GM21786 (cell line): ENCODE data around the gene DRD4.
"Not testable (repeated sequence)": the region's sequence is repeated elsewhere in the genome, so short reads cannot be mapped to it uniquely, and the experiment has no call there.

Experiments
- ATAC-seq: cut with Tn5 transposase; IDR thresholded peaks from one replicate; pipeline ENCODE4 v1.9.1; 2021; ENCODE audit not compliant: unreplicated experiment

The DRD4 gene

GRCh38 chr11:641806-642370 lies 4.8 kb downstream of the DRD4 start:
- ATAC-seq: no peak

GRCh38 chr11:643366-643765 lies 6.3 kb downstream of the DRD4 start:
- no peak for ATAC-seq

- no peak for ATAC-seq
These were observed 7.0 kb downstream of the DRD4 start for GRCh38 chr11:643849-644738.

- no peak for ATAC-seq
These were observed 8.5 kb downstream of the DRD4 start for GRCh38 chr11:645536-645935.

DNA sequence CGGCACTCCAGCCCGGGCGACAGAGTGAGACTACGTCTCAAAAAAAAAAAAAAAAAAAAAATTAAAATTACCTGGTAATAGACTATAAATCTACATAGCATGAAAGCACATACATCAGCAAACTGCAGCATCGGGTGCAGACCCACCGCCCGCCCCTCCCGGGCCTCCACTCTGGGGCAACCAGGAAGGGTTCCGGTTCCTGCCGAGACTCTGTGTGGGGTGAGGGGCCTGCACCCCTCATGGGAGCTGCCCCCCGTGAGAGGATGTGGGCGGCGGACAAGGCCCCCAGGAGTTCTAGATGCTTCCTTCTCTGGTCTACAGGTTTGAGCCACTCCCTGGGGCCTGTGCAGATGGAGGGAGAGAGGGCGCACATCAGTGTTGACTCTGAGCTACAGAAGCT lies 9.1 kb downstream of the DRD4 start:
- no peak for ATAC-seq

DNA sequence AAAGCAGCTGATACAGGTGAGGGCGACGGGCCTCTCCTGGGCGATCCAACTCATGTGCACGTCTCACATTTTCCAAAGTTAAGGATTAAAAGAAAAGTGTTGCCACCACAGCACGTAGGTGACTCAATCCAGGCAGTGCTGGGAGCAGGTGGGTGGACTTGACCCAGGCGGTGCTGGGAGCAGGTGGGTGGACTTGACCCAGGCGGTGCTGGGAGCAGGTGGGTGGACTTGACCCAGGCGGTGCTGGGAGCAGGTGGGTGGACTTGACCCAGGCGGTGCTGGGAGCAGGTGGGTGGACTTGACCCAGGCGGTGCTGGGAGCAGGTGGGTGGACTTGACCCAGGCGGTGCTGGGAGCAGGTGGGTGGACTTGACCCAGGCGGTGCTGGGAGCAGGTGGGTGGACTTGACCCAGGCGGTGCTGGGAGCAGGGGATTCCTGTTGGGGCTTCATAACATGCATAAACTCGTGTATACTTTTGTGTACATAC lies 10.6 kb downstream of the DRD4 start:
- ATAC-seq: not testable (repeated sequence)

GRCh38 chr11:650482-650881 lies 13.4 kb downstream of the DRD4 start:
- ATAC-seq: no peak

GRCh38 chr11:653136-653535 lies 16.1 kb downstream of the DRD4 start:
- not testable (repeated sequence) for ATAC-seq

- no peak for ATAC-seq
These were observed 16.8 kb downstream of the DRD4 start for GRCh38 chr11:653837-654236.

- ATAC-seq: not testable (repeated sequence)
These were observed 17.4 kb downstream of the DRD4 start for GRCh38 chr11:654444-654843.

GRCh38 chr11:655036-655726 lies 18.1 kb downstream of the DRD4 start:
- no peak for ATAC-seq

DNA sequence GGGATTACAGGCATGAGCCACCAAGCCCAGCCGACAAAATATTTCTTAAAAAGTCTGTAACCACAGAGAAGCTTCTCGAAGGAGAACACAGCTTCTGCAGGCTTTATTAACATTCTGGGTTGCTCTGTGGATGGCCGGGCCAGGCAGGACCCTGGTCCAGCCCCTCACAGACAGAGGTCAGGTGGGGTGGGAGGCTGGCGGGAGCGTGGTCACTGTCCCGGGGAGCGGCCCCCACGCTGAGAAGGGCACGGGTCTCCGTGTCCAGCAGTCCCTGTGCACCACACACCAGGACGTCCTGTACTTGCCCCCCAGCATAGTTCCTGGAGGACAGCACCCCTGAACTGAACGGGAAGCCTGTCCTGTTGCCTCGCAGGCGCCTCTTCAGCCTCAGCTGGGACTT lies 19.4 kb downstream of the DRD4 start:
- no peak for ATAC-seq

DNA sequence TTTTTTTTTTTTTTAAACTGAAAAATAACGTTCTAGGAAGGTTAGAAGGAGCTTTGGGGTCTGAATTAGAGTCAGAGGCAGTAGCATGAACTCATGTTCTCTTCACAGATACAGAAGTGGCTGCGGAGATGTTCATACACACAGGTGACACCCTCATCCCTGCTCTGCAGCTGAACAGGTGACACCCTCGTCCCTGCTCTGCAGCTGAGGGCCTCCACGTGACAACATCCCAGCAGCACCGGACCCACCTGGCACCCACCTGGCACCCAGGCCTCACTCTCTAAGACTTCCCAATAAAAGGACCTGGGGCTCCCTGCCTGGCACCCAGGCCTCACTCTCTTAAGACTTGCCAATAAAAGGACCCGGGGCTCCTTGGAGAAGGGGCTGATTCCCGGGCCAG lies 19.8 kb downstream of the DRD4 start:
- ATAC-seq: no peak

- ATAC-seq: no peak
These were observed 20.6 kb downstream of the DRD4 start for GRCh38 chr11:657691-658126.

DNA sequence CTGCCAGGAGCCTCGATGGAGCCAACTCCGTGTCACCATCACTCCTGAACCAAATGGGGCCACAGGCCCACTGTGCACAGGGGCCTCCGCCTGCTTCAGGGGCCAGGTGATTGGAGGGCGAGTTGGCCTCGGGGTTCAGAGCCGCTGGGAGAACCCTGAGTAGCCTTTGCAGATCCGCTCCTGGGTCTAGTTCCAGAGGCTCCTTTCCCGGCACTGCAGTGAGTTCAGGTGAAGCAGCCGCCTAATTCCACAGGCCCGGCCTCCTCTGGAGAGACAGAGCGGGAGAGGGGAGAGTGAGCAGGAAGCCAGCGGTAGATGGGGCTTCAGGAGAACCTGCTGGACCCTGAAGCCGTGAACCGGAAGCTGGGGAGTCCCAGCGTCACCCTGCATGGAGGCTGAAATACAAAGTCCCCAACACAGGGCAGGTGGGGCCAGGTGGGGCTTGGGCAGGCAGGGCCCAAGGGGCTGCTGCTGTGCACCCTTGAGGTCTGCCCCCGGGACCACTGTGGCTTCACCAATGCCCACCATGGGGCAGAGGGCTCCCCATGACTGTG lies 22.5 kb downstream of the DRD4 start:
- ATAC-seq: no peak

GRCh38 chr11:660281-660680 lies 23.2 kb downstream of the DRD4 start:
- ATAC-seq: no peak

DNA sequence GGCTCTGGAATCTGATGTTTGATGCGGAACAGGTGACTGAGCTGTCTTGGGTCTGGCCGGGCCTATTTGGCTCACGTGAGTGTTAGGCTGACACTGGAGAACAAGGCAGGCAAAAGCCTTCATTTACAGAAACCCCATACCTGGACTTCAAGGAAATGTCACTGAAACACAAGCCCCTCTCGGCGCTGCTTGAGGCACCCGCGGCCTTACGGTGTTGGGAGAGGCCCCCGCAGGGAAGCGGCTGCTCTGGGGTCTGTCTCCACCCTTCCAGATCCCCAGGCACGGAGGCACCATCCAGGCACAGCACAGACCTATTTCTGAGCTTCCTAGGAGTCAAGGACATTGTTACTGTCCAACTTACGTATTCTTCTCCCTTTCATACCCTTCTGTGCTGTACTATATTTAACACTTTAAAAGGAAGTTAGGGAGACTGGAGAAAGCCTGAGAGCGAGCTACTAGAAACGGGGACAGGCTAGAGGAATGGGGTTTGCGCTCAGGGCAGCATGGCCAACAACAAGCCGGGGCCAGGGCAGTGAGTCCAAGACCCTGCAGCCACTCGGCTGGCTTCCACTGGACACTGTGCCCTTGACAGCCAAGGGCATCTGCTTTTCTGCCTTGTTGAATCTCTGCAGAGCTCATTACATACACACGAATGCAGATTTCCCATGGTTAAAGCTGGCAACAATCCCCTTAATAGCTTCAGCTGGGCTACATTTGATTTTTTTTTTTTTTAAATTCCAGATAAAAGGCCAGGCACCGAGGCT lies 23.8 kb downstream of the DRD4 start:
- ATAC-seq: no peak

GRCh38 chr11:662689-663274 lies 25.7 kb downstream of the DRD4 start:
- no peak for ATAC-seq

DNA sequence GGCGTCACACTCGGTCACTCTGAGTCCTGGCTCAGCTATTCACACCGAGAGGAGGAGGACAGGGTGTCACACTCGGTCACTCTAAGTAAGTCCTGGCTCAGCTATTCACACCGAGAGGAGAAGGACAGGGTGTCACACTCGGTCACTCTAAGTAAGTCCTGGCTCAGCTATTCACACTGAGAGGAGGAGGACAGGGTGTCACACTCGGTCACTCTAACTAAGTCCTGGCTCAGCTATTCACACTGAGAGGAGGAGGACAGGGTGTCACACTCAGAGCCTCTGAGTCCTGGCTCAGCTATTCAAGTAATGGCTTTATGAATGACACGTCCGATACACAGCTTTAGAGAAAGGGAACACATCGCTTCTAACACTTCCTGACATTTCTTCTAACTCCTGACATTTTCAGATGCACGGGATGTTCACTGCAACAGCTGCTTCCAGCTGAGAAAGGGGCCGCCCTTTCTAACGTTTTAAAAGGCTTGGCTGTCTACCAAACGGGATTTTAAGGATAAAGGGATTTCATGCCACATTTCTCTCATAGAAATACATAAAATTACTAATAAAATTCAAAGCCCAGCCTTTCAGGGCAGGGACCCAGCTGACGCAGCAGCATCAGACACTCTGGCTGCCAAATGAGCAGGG lies 28.1 kb downstream of the DRD4 start:
- no peak for ATAC-seq

DNA sequence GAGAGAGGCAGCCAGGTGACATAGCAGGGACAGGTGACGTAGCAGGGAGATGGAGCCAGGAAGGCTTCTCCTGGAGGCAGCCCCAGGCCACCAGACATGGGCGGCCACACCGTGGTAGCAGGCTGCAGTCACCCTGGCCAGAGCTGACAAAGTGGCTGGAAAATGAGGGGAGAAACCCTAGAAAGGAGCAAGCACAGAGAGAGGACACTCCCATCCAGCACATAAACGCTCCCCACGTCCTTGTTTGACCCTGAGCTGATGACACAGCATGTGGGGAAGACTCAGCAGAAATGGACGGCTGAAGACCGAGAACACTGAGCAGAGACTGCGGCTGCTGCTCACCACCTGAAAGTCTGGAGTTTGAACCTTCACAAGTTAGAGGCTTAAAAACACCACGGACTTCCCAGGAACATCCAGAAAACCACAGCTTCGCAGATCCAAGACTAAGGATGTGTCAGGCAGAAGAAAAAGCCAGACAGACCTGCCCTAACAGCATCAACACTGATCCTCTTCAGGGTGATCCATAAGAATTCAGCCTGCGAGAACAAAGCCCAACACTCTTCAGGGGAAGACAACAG lies 28.7 kb downstream of the DRD4 start:
- no peak for ATAC-seq
